ENCODE results near the gene DNAH10.

DNAH10 gene

DNA sequence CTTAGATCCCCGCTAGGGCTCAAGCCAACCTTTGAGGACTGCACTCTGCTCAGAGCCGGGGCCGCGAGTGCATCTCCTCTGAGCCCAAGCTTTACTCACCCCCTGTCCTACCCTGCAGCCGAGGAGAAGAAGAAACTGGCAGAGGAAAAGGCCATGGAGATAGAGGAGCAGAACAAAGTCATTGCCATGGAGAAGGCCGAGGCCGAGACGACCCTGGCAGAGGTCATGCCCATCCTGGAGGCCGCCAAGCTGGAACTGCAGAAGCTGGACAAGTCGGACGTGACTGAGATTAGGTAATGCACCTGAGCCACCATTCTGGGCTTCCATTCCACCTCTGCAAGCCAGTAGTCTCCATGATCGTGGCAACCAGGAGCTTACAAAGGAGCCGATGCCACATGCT is 140.7 kb downstream of the DNAH10 start:
- DNase-seq (ENCODE audit: low read depth), result no peak
- in situ Hi-C loops (cut with HindIII; ENCODE audit: low sequenced_read_pairs), result loop anchor here (10.0 kb wide), 1 partner anchor 188 kb away; the partner anchor contains the start of gene ATP6V0A2
- no peak overlapping the region for H3K4me3 ChIP-seq (ENCODE audit: low read depth, low read length)
- TF ChIP-seq, protein P1, sequence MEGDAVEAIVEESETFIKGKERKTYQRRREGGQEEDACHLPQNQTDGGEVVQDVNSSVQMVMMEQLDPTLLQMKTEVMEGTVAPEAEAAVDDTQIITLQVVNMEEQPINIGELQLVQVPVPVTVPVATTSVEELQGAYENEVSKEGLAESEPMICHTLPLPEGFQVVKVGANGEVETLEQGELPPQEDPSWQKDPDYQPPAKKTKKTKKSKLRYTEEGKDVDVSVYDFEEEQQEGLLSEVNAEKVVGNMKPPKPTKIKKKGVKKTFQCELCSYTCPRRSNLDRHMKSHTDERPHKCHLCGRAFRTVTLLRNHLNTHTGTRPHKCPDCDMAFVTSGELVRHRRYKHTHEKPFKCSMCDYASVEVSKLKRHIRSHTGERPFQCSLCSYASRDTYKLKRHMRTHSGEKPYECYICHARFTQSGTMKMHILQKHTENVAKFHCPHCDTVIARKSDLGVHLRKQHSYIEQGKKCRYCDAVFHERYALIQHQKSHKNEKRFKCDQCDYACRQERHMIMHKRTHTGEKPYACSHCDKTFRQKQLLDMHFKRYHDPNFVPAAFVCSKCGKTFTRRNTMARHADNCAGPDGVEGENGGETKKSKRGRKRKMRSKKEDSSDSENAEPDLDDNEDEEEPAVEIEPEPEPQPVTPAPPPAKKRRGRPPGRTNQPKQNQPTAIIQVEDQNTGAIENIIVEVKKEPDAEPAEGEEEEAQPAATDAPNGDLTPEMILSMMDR (IDR thresholded peaks at IDR 0.05; ENCODE audit: low read depth, low read length, missing control alignments), result no peak

DNA sequence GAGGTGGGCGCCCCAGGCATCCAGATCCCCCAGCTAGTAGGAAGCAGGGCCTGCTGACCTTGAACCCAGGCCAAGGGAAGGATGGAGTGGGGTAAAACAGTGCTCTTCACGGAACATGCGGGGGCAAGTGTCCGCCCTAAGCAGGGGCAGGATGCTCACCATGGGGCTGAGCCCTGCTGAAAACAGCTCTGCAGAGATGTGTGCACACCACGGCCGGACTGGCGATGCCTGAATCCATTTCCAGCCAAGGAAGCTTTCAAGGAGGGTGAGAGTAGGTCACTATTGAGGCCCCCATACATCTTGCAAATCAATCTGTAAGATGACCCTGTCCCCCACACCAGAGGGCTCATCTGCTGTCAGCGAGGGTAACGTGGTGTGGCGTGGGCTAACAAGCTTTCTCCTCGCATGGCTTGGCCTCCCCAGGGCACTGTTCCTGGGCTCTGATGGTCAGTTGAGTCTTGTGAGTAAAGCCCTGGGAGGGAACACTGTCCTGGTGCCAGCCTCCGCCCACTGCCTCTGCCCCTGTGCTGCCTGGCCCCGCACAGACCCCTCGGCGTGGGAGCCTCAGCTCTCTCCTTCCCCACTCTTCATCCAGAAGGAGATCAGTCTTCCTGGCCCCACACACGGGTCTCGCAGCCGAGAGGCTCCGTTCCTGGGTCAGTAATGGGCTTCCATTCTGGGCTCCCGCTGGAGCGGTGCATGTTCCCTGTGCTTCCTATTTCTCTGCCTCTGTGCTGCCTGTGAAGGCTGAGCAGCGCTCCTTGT is 141.4 kb downstream of the DNAH10 start:
- no peak overlapping the region for H3K4me3 ChIP-seq (ENCODE audit: low read depth, low read length)
- DNase-seq (ENCODE audit: low read depth), result no peak
- in situ Hi-C loops (cut with HindIII; ENCODE audit: low sequenced_read_pairs), result loop anchor here (10.0 kb wide), 1 partner anchor 189 kb away; the partner anchor contains the start of gene ATP6V0A2
- TF ChIP-seq, protein P1 (IDR thresholded peaks at IDR 0.05; ENCODE audit: low read depth, low read length, missing control alignments), result no peak

DNA sequence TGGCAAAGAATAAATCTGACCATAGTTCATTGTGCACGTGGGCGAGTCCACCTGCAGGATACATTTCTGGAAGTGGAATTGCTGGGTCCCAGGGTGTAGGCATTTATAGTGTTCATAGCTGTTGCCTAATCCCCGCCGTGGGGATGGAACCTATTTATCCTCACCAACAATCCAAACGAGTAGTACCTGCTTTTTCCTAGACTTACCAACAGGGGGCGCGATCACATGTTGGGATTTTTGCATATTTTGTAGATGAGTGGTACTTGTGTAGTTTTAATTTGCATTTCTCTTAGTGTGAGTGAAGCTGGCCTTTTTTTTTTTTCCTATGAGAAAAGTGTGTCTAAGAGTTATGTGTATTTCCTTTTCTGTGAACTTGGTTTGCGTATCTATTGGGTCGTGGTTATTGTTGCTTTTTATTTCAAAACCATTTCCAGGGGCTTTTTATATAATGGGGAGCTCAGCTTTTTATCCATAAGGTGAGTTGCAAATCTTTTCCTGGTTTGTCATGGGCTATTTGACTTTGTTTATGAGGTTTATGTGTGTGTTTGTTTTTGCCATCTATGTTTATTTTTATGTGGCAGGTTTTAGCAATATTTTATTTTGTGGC is 143.3 kb downstream of the DNAH10 start:
- TF ChIP-seq, protein P1 (IDR thresholded peaks at IDR 0.05; ENCODE audit: low read depth, low read length, missing control alignments), result peak; percentile 72
- no peak overlapping the region for H3K4me3 ChIP-seq (ENCODE audit: low read depth, low read length)
- in situ Hi-C loops (cut with HindIII; ENCODE audit: low sequenced_read_pairs), result loop anchor here (10.0 kb wide), 1 partner anchor 191 kb away; the partner anchor contains the start of gene ATP6V0A2
- peak; percentile 60 for DNase-seq (ENCODE audit: low read depth)

DNA sequence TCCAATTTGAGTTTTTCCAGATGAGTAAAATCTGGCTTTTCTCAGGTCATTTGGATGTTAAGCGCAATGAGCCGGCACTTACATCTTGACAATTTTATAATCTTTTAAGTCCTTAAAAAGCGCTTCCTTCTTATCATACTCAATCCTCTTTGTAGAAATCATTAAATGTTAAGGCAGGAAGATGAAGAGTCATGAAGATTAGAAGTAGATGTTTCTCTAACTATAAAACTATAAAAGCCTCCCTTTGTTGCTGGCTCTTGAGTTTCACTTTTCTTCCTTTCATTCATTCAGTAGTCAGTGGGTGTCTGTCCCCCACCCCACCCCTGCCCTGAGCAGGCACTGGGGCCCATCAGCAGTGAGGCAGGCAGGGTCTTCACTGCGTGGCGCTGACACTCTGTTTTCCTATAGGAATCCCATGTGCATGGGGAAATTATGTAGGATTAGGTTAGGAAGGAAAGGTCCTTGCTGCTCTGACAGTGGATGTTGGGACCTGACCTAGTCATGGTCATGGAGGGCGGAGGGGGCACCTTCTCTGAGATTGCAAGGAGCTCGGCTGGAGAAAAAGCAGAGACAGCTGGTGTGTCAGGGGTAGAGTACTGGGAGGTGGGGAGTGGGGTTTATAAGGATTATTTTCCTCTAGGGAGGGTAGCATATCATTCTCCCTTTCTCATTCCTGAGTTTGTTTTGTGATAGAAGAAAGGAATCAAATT is 144.8 kb downstream of the DNAH10 start:
- in situ Hi-C loops (cut with HindIII; ENCODE audit: low sequenced_read_pairs), result loop anchor here (10.0 kb wide), 1 partner anchor 192 kb away; the partner anchor contains the start of gene ATP6V0A2

DNA sequence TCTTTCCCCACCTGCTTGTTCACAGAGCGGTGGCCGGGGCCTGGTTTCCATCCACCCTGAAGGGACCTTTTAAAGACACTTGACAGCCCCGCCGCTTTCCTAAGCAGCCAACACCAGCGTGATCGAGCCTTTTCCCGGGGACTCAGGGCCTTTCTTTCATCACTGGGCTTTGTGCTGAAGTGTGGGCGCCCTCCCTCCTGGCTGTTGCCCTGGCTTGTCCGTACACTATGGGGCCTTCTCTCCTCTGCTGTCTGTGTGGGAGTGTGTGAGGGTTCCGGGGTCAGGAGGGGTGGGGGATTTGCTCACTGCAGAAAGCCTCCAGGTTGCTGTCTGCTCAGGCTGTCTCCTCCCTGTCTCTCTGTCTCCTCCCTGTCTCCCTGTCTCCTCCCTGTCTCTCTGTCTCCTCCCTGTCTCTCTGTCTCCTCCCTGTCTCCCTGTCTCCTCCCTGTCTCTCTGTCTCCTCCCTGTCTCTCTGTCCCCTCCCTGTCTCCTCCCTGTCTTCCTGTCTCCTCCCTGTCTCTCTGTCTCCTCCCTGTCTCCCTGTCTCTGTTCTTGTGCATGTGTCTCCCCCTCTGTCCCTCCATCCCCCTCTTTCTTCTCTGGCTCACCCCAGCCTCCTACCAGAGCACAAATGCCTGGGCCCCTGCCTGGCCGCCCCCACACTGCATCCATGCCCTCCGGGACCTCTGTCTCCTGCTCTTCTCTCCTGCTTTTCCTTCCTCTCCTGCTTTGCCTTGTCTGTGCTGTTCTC is 145.8 kb downstream of the DNAH10 start:
- in situ Hi-C loops (cut with HindIII; ENCODE audit: low sequenced_read_pairs), result loop anchor here (10.0 kb wide), 1 partner anchor 193 kb away; the partner anchor contains the start of gene ATP6V0A2
- TF ChIP-seq, protein P1 (IDR thresholded peaks at IDR 0.05; ENCODE audit: low read depth, low read length, missing control alignments), result no peak
- H3K4me3 ChIP-seq (ENCODE audit: low read depth, low read length), result no peak overlapping the region
- no peak for DNase-seq (ENCODE audit: low read depth)

More for the DNA sequence above, 144.8 kb downstream of the DNAH10 start:
- TF ChIP-seq, protein P1 (IDR thresholded peaks at IDR 0.05; ENCODE audit: low read depth, low read length, missing control alignments), result no peak
- no peak for DNase-seq (ENCODE audit: low read depth)
- H3K4me3 ChIP-seq (ENCODE audit: low read depth, low read length), result no peak overlapping the region
